GM19023 (cell line): ENCODE data around the gene CYTH4.

ENCODE experiments used
- ATAC-seq: cut with Tn5 transposase; IDR thresholded peaks from one replicate; pipeline ENCODE4 v1.9.1; 2021; ENCODE audit warnings: mild to moderate bottlenecking, moderate library complexity; ENCODE audit not compliant: unreplicated experiment

Gene CYTH4

GRCh38 chr22:37285937-37286336, 3.6 kb downstream of the CYTH4 start:
- ATAC-seq, result no peak

DNA sequence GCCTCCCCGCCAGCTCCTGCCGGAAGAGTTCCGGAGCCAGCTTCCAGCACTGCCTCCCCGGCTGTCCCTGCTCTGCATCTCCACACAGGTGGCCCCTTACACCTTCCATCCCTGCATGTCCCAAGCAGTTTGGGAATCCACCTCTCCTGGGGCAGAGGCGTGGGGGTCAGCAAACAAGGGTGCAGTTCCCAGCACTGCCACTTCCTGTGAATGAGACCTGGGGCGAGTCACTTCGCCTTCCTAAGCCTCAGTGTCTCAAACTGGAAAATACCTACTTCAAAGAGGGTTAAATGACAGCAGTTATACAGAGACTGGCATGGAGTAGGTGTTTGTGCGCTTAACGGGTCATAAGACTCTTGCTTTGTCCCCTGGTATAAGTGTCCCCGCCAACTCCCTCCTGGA, 5.2 kb downstream of the CYTH4 start:
- ATAC-seq, result no peak

DNA sequence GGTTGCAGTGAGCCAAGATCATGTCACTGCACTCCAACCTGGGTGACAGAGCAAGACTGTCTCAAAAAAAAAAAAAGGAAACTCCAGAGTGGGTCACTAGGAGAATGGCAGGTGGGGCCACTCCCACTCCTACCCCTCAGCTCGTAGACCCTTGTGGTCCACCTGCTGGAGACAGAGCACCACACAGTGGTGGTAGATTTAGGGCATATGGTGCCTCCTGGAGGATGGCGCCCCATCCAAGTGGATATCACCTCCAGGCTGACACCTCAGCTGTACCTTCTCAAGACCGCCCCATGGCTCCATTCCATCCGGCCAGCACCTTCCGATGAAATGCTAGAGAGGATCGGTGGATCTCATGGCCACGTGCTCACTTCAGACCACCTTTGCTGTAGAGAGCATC, 6.2 kb downstream of the CYTH4 start:
- ATAC-seq, result no peak

- ATAC-seq, result no peak
Measured at GRCh38 chr22:37289156-37289735, 6.9 kb downstream of the CYTH4 start.

- ATAC-seq, result no peak
Measured at GRCh38 chr22:37290737-37291136, 8.4 kb downstream of the CYTH4 start.

- ATAC-seq, result no peak
Measured at GRCh38 chr22:37291559-37292298, 9.4 kb downstream of the CYTH4 start.

- no peak for ATAC-seq
Measured at GRCh38 chr22:37292641-37293040, 10.3 kb downstream of the CYTH4 start.

GRCh38 chr22:37293172-37293571, 10.9 kb downstream of the CYTH4 start:
- ATAC-seq, result no peak

- no peak for ATAC-seq
Measured at GRCh38 chr22:37294747-37295146, 12.4 kb downstream of the CYTH4 start.

GRCh38 chr22:37295213-37295886, 13.0 kb downstream of the CYTH4 start:
- ATAC-seq, result no peak

DNA sequence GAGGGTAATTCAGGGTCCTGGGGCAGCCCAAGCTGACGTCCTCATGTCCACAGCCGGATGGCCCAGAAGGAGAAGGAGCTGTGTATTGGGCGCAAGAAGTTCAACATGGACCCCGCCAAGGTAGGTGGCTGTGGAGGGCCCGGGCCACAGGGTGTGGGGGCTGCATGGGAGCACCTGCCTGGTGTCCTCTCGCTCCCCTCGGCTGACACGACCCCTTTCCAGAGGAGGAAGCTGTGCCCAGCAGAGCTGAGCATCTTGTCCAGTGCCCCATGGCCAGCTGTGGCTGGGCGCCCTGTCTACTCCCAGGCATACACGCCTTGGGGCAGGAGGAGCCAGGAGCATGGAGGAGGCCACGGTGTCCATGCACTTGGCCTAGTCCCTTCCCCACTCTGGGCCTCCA, 13.6 kb downstream of the CYTH4 start:
- no peak for ATAC-seq

- ATAC-seq, result no peak
Measured at GRCh38 chr22:37298748-37299495, 16.6 kb downstream of the CYTH4 start.

DNA sequence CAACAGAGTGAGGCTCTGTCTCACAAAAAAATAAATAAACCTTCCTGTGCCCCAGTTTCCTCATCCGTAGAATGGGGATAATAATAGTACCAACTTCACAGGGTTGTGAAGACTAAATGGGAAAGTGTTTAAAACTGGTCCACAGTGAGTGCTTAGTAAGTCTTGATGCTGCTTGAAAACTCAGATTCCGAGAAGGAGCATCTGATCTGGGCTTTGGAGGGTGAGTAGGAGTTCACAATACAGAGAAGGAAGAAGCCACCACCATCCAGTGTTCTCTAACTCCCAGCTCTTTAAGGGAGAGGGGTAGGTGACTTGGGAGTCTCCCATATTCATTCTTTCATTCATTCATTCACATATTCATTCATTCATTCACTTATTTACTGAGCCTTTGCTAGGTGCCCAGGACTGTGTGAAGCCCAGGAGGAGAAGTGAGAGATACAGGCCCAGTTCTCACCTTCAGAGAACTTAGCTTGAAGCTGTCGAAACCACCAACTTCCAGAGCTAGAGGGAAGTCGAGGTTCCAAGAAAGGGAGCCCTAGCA, 17.7 kb downstream of the CYTH4 start:
- ATAC-seq, result no peak

- no peak for ATAC-seq
Measured at GRCh38 chr22:37300551-37301017, 18.3 kb downstream of the CYTH4 start.

DNA sequence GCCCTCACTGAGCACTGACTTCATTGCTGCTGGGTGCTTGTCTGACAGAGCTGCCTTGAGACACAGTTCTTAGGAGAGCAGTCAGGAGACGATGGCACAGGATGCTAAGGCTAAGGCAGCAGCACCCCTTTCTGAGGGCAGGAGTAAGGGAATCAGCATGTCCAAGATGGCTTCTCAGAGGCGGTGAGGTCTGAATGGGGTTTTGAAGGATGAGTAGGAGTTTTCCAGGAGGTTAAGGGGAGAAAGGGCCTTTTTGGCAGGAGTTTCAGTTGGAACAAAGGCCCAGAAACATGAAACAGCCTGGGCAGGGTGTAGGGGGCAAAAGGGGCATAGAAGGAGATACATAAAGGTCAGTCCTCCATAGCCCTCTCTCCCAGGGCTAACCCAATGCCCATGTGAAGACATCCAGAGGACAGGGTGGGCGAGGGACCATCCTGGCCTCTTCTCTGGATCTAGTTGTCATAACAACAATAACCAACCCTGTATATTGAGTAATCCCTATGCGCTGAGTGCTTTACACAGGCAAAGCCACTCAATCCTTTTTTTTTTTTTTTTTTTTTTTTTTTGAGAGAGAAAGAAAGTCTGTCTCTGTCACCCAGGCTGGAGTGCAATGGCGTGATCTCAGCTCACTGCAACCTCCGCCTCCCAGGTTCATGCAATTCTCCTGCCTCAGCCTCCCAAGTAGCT, 19.0 kb downstream of the CYTH4 start:
- no peak for ATAC-seq

DNA sequence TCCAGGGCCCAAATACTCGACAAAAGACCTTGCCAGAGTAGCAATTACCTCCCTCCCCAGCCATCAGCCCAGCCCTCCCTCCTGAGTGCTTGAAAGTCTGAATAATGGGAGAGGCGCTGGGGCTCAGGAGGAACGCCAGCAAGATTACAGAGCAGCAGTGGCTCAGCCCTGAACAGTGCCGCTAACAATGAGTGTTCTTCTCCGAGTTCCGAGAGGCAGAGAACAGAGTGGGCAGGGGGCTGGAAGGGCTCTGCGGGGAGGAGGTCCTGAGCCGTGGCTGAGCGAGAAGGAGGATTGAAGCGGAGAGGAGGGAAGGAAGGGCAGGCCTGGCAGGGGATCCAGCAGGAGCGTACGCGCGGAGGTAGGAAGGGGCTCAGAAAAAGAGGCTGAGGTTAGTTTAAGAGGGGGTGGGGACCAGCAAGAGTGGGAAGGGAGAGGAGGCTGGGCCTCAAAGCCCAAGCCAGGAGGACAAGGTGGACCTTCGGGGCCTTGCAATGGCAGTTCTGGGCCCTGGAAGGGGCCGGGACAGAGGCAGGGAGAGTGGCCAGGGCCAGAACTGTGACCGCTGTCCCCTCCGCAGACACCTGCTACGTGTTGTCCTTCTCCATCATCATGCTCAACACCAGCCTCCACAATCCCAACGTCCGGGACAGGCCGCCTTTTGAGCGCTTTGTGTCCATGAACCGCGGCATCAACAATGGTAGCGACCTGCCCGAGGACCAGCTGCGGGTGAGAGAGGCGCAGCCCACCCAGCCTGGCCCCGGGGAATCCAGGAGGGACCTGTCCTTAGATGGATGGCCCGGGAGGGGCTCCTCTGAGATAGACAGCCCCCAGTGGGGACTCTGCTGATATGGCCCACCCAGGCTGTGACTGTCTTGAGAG, 20.6 kb downstream of the CYTH4 start:
- no peak for ATAC-seq

- ATAC-seq, result no peak
Measured at GRCh38 chr22:37303821-37304274, 21.5 kb downstream of the CYTH4 start.

DNA sequence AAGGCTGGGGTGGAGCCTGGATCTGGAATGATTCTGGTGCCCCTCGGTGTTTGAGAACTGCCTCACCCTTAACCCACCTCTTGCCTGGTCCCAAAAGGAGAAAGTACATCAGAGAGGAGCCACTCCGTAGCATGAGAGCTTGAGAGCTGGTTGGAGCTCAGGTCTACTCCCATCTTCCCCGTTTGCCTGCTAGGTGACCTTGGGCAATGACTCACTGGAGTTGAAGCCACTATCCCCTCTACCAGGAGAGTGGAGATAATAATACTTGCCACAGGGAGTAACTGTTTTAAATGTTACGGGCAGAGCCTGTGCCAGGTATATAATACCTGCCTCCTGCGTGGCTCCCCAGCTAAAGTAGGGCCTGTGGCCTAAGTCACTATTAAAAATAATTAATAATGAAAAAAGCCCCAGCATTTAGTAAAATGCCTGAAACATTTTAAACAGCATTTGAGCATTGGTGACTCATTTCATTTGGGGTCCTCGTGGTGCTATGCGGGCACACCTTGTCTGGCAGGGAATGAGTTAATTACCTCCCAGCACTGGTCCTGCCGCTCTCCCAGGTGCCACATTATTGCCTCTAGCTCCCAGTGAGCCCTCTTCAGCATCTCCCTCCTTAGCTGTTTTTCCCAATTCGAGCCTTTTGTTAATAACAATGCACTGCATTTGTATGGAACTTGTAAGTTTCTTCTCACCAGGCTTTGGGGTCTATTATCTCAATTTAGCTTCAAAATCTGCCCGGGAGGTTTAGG, 22.5 kb downstream of the CYTH4 start:
- ATAC-seq, result no peak

DNA sequence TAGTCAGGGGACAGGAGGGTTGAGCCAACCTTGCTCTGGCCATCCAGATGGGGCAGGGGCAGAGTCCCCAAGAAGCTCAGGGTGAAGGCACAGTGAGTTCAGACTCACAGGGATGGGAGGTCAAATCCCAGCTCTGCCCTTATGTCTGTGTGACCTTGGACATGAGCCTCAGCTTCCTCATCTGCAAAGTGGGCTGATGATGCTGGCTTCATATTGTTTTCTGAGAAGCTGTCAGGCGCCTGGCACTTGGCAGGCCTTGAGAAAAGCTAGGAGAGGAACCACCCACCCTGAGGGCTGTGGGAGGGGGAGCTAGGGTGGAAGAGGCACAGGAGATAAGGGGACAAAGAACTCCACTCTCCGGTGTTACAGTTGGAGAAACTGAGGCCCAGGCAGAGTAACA, 23.6 kb downstream of the CYTH4 start:
- no peak for ATAC-seq
